ENCODE results near the gene TMEM178A. TPM values are rescaled to one million over a fixed set of nuclear protein-coding genes. Genes with fewer than 3 reads are reported as not detected.
A peak's percentile ranks its signal among the peaks of the same experiment; 100 is the strongest.

Gene TMEM178A
- total RNA-seq, 1 donor from 2014 or later, result 12.3 TPM

DNA sequence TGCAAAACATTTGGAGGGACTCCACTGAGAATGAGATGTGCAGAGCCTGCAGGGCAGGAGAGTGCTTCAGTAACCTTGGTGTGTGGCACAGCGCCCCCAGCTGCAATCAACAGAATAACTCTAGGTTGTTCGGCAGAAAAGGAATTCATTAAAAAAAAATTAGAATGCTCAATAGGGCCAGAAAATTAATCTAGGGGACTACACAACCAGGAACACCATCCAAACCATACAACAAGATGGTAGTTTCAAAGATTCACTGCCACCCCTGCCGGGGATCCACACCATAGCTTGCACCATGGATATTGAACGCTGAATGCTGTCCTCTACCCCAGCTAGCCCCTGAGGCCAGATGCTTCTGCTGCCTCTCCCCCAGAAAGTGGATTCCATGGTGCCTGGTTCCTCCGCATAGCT, 63.2 kb downstream of the TMEM178A start:
- H3K27ac Mint-ChIP-seq (ENCODE audit: unreplicated experiment), result no peak overlapping the region
- DNase-seq (ENCODE audit: low read depth, low spot score), result peak; percentile 28
- TF ChIP-seq CTCF (conservative IDR thresholded peaks at IDR 0.05), result peak; percentile 81
- H3K9me3 Mint-ChIP-seq, result peaks cover 5% of the 10 kb centered on the region
- H3K36me3 Mint-ChIP-seq (ENCODE audit: low read depth), result peaks cover 28% of the 10 kb centered on the region
- H3K4me1 Mint-ChIP-seq, result peaks cover 16% of the 10 kb centered on the region
- H3K4me3 Mint-ChIP-seq, result no peak overlapping the region
- H3K27me3 Mint-ChIP-seq (ENCODE audit: low read depth), result no peaks in the 10 kb centered on the region

DNA sequence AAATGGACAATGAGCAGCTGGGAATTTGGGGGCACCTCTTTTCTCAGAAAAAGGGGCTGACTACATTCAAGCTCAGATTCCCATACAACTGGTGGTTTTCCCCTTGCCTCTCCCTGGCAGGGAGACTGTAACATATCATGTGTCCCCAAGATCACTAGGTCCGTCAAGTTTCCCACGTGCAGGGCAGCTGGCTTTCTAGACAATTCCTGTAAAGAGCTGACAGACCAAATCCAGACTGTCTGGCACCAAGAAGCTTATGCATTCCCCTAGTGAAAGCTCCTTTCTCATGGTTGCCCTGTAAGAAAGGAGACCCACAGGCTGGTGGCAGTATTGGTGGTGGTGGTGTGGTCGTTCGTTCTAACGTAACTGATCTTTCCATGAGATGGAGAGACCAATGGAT, 64.6 kb downstream of the TMEM178A start:
- no peak for DNase-seq (ENCODE audit: low read depth, low spot score)
- H3K9me3 Mint-ChIP-seq, result peaks cover 5% of the 10 kb centered on the region
- TF ChIP-seq CTCF (conservative IDR thresholded peaks at IDR 0.05), result no peak
- no peak overlapping the region for H3K27ac Mint-ChIP-seq (ENCODE audit: unreplicated experiment)
- peaks cover 41% of the 10 kb centered on the region for H3K36me3 Mint-ChIP-seq (ENCODE audit: low read depth)
- peaks cover 10% of the 10 kb centered on the region for H3K4me1 Mint-ChIP-seq
- no peak overlapping the region for H3K4me3 Mint-ChIP-seq
- H3K27me3 Mint-ChIP-seq (ENCODE audit: low read depth), result no peaks in the 10 kb centered on the region

GRCh38 chr2:39730685-39731302, 65.1 kb downstream of the TMEM178A start:
- no peaks in the 10 kb centered on the region for H3K27me3 Mint-ChIP-seq (ENCODE audit: low read depth)
- H3K27ac Mint-ChIP-seq (ENCODE audit: unreplicated experiment), result no peak overlapping the region
- peaks cover 5% of the 10 kb centered on the region for H3K4me1 Mint-ChIP-seq
- DNase-seq (ENCODE audit: low read depth, low spot score), result no peak
- peaks cover 5% of the 10 kb centered on the region for H3K9me3 Mint-ChIP-seq
- peak; percentile 62 for TF ChIP-seq CTCF (conservative IDR thresholded peaks at IDR 0.05)
- peaks cover 41% of the 10 kb centered on the region for H3K36me3 Mint-ChIP-seq (ENCODE audit: low read depth)
- H3K4me3 Mint-ChIP-seq, result no peak overlapping the region

- TF ChIP-seq CTCF (conservative IDR thresholded peaks at IDR 0.05), result no peak
- Mint-ChIP-seq H3K27me3 (ENCODE audit: low read depth) (no peaks in the 10 kb centered on the region), H3K4me1 (peaks cover 5% of the 10 kb centered on the region), H3K36me3 (ENCODE audit: low read depth) (peaks cover 42% of the 10 kb centered on the region), H3K4me3 (no peak overlapping the region), H3K27ac (ENCODE audit: unreplicated experiment) (no peak overlapping the region), H3K9me3 (peaks cover 5% of the 10 kb centered on the region)
- no peak for DNase-seq (ENCODE audit: low read depth, low spot score)
Observed at GRCh38 chr2:39731546-39731945, 65.8 kb downstream of the TMEM178A start.

DNA sequence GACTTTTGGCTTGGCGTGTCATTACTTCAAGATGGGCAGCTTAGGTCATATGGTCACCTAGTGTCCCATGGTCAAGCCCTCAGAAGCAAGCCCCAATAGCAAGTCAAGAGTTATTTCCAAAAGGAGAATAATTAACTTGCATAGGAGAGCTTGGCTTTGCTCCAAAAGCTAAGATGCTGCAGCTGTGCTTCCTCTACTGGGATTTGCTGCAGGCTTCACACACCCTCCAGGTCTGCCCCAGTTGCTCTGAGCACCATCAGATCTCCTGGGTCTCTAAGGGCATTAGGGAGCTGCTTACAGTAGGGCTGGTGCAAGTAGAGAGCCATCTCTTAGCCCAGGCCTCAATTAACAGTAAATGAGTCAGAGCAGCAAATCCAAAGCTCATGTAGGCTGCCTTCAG, 66.8 kb downstream of the TMEM178A start:
- TF ChIP-seq CTCF (conservative IDR thresholded peaks at IDR 0.05), result no peak
- Mint-ChIP-seq H3K27ac (ENCODE audit: unreplicated experiment) (no peak overlapping the region), H3K36me3 (ENCODE audit: low read depth) (peaks cover 42% of the 10 kb centered on the region), H3K4me1 (peaks cover 10% of the 10 kb centered on the region), H3K4me3 (no peak overlapping the region), H3K27me3 (ENCODE audit: low read depth) (no peaks in the 10 kb centered on the region), H3K9me3 (peaks cover 5% of the 10 kb centered on the region)
- DNase-seq (ENCODE audit: low read depth, low spot score), result no peak

Measured in neural crest cell (in vitro differentiated cells).